HG03095 (cell line): ENCODE data around the gene ABCC1.
"Not testable (repeated sequence)": the region's sequence is repeated elsewhere in the genome, so short reads cannot be mapped to it uniquely, and the experiment has no call there.

Experiments
- ATAC-seq: cut with Tn5 transposase; IDR thresholded peaks from one replicate; pipeline ENCODE4 v1.9.1; 2021; ENCODE audit warnings: moderate library complexity; ENCODE audit not compliant: unreplicated experiment

Gene ABCC1

DNA sequence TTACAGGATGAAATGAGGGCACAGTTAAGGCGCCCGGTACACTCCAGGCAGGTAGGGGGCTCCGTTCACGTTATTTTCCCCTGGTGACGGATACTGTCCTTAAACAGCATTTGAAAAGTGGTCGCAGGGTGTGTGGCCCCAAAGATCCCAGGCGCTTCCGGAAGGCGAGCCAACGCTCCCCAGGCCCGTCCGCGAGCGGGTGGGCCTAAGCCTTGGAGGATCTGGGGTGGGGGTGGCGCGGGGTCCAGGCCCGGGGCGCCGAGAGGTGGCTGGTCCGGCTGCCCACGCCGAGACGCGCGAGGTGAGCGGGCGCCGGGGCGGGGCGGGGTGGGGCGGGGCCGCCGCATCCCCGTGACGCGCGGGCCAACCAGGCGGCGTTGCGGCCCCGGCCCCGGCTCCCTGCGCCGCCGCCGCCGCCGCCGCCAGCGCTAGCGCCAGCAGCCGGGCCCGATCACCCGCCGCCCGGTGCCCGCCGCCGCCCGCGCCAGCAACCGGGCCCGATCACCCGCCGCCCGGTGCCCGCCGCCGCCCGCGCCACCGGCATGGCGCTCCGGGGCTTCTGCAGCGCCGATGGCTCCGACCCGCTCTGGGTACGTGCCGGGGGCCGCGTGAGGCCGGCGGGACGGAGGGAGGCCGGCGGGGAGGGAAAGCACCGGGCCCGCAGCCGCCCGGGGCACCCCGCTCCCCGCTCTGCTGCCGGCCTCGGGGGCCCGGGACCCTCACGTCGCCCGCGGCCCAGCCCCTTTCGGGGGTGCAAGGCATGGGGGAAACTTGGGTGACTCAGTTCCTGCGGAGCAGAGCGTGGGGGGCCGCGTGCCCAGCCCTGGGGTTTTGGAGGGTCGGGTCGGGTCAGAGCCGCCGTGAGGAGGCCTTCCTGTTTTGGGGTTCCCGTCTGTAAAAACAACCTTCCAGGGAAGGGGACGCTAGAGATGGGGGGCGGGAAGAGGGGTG, at the start of gene ABCC1:
Gene ABCC1, plus strand, starts transcription at position 407 of the 951 bp plus-strand sequence. Its CDS starts 136 bp downstream, at position 543.
- no peak for ATAC-seq

DNA sequence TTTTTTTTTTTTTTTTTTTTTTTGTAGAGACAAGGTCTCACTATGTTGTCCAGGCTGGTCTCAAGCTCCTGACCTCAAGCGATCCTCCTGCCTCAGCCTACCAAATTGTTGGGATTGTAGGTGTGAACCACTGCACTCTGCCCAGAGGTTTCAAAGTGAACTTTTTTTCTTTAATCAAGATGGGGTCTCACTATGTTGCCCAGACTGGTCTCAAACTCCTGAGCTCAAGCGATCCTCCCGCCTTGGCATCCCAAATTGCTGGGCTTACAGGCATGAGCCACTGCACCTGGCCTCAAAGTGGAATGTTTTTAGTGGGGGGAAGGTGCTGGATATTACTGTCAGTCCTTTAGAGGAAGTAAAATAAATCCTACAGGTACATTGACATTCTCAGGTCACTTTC, 49.1 kb upstream of the ABCC1 start:
- ATAC-seq: no peak

- no peak for ATAC-seq
These were observed 48.4 kb upstream of the ABCC1 start for GRCh38 chr16:15900901-15901500.

- no peak for ATAC-seq
These were observed 45.5 kb upstream of the ABCC1 start for GRCh38 chr16:15903960-15904359.

DNA sequence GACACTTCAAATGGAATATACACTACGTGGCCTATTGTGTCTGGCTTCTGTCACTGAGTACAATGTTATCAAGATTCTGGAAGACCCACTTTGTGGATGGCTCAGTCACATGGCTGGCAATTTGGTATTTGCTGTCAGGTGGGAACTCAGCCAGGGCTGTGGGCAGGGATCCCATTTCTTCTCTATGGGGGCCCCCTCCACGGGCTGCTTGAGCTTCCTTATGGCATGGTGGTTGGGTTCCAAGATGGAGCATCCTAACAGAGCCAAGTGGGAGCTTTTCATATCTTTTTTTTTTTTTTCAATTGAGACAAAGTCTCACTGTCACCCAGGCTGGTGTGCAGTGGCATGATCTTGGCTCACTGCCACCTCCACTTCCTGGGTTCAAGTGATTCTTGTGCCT, 43.0 kb upstream of the ABCC1 start:
- ATAC-seq: no peak

- peak; percentile 99 for ATAC-seq
These were observed 41.4 kb upstream of the ABCC1 start for GRCh38 chr16:15907863-15908478.

DNA sequence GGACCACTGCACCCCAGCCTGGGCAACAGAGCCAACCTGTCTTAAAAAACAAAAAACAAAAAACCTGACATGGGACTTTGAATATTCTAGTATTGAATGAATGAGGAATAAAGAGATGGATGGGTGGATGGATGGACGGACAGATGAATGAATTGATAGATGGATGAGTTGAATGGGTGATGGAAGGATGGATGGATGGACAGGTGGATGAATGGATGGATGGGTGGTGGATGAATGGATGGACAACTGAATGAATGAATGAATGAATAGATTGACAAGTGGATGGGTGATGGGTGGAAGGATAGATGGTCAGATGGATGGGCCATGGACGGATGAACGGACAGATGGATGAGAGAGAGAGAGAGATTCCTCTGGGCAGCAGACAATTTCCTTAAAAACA, 38.2 kb upstream of the ABCC1 start:
- no peak for ATAC-seq

DNA sequence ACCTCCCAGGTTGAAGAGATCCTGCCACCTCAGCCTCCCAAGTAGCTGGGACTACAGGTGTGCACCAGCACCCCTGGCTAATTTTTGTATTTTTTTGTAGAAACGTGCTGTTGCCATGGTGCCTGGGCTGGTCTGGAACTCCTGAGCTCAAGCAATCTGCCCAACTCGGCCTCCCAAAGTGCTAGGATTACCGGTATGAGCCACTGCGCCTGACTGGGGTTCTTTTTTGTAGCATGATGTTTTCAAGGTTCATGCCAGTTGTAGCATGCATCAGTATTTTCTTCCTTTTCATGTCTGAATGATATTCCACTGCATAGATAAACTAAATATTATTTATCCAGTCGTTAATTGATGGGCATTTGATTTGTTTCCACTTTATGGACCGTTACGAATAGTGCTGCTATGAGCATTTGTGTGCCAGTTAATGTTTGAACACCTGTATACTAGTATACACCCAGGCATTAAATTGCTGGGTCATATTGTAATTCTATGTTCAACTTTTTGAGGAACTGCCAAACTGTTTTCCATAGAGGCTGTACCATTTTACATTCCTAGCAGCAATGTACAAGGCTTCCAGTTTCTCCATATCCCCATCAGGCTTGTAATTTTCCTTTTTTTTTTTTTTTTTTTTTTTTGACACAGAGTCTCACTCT, 36.2 kb upstream of the ABCC1 start:
- no peak for ATAC-seq

- no peak for ATAC-seq
These were observed 33.8 kb upstream of the ABCC1 start for GRCh38 chr16:15915555-15916081.

DNA sequence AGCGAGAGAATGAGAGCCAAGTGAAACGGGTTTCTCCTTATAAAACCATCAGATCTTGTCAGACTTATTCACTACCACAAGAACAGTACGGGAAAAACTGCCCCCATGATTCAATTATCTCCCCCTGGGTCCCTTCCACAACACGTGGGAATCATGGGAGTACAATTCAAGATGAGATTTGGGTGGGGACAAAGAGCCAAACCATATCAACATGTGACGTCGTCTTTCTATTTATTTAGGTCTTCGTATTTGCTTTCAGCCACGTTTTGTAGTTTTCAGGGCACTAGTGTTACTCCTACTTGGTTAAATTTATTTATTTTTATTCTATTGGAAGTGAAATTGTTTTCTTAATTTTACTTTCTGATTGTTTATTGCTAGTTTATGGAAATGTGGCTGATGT, 33.1 kb upstream of the ABCC1 start:
- ATAC-seq: no peak

DNA sequence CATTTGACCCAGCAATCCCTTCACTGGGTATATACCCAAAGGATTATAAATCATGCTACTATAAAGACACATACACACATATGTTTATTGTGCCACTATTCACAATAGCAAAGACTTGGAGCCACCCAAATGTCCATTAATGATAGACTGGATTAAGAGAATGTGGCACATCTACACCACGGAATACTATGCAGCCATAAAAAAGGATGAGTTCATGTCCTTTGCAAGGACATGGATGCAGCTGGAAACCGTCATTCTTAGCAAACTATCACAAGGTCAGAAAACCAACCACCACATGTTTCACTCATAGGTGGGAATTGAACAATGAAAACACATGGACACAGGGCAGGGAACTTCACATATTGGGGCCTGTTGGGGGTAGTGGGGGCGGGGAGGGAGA, 31.1 kb upstream of the ABCC1 start:
- ATAC-seq: not testable (repeated sequence)

GRCh38 chr16:15919331-15919730, 30.1 kb upstream of the ABCC1 start:
- no peak for ATAC-seq

DNA sequence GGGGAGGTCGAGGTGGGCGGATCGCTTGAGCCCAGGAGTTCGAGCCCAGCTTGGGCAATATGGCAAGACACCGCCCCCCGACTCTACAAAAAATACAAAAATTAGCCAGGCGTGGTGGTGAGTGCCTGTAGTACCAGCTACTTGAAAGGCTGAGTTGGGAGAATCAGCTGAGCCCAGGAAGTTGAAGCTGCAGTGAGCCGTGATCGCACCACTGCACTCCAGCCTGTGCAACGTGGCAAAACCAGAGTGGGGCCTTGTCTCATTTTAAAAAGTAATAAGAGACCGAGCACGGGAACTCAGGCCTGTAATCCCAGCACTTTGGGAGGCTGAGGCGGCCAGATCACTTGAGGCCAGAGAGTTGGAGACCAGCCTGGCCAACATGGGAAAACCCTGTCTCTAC, 24.4 kb upstream of the ABCC1 start:
- ATAC-seq: no peak

DNA sequence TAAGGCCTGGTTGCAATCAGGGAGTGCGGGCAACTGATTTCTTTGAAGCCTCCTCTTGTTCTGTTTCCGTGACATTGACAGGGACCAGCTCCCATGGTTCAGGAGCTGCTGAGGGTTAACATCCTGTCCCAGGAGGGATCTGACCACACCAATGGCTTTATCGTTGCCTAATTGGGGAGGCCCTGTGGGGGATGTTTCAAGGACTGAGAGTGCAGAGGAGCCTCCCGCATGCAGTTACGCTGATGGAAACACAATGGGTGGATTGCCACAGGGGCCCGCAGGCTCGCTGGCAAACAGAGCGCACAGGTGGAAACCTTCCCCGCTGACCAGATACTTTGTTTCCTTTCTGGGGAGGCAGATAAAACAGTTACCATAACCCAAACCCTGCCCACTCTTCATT, 23.8 kb upstream of the ABCC1 start:
- ATAC-seq: no peak

DNA sequence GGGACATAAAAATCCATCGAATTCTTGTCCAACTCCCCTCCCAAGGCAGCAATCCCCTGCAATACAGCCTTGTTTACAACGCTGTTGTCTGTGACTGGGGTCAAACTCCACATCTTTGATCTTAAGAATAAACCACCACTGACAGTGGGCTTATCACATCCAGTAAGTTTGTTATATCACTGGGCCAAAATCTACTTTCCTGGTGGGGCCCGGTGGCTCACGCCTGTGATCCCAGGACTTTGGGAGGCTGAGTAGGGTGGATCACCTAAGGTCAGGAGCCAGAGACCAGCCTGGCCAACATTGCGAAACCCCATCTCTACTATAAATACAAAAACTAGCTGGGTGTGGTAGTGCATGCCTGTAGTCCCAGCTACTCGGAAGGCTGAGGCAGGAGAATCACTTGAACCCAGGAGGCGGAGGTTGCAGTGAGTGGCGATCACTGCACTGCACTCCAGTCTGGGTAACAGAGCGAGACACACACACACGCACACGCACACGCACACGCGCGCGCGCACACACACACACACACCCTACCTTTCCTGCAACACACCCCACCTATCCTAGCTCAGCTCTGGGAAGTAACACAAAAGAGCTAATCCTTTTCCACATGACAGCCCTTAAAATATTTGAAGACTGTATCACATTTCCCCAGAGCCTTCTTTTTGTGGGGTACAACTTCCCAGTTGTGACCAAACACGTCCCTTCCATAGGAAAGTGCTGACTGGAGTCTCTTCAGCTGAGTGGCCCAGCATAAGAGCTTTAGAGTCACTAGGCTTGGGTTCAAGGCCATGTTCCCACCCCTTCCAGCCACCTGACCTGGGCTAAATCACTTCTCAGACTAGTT, 20.9 kb upstream of the ABCC1 start:
- ATAC-seq: no peak

DNA sequence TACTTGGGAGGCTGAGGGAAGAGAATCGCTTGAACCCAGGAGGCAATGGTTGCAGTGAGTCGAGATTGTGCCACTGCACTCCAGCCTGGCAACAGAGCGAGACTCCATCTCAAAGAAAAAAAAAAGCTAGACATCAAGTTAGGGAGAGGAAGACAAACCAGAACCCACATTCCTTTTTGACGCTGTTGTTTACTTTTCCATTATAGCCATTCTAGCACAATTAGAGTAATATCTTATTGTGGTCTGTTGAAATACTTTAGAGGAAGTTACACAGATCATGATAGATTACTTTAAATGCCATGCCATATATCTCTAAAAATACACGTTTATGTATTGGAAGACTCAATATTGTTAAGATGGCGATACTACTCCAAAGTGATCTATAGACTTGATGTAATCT, 16.5 kb upstream of the ABCC1 start:
- no peak for ATAC-seq

DNA sequence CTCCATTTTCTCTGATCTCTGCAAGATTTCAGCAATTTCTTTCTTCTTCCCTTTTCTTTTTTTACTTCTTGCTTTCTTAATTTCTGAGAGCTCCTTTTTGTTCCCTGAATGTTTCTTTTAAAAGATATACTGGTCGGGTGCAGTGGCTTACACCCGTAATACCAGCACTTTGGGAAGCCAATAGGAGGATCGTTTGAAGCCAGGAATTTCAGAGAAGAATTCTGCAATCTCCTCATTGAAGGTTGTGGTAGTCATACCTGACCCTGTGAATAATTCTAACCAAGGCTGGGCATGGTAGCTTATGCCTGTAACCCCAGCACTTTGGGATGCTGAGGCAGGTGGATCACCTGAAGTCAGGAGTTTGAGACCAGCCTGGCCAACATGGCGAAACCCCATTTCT, 15.6 kb upstream of the ABCC1 start:
- ATAC-seq: no peak

DNA sequence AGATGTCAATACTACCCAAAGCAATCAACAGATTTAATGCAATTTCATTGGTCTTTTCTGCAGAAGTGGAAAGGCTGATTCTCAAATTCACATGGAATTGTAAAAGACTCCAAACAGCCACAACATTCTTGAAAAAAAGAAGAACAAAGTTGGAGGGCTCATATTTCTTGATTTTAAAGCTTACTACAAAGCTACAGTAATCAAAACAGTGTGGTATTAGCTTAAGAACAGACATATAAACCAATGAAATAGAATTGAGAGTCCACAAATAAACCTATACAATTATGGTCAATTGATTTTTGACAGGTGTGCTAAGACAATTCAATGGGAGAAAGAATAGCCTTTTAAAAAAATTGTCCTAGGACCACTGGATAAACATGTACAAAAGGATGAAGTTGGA, 14.4 kb upstream of the ABCC1 start:
- ATAC-seq: no peak

DNA sequence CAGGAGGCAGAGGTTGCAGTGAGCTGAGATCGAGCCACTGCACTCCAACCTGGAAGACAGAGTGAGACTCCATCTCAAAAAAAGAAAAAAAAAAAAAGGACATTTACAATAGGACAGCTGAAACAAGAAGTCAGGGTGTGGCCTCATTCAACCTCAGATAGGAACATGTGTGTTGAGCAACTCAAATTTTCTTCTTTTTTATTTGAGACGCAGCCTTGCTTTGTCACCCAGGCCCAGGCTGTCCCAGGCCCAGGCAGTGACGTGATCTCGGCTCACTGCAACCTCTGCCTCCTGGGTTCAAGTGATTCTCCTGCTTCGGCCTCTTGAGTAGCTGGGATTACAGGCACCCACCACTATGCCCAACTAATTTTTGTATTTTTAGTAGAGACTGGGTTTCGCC, 12.6 kb upstream of the ABCC1 start:
- not testable (repeated sequence) for ATAC-seq
